ENCODE data around the gene SIGLEC7.

GRCh38 chr19:51119611-51120010, 22.5 kb upstream of the SIGLEC7 start:
- TF ChIP-seq CTCF (IDR thresholded peaks at IDR 0.05; ENCODE audit: low read depth, low read length): no peak
- TF ChIP-seq MYC (IDR thresholded peaks at IDR 0.05; ENCODE audit: low read depth, low read length): no peak
- no peak for TF ChIP-seq POLR2A (IDR thresholded peaks at IDR 0.05; ENCODE audit: extremely low read depth, insufficient read length)
- TF ChIP-seq MAX (IDR thresholded peaks at IDR 0.05; ENCODE audit: low read depth, low read length): no peak

All from NB4 (cell line).